SK-N-SH (cell line): Measurements from ENCODE around the gene LGALS14. TPM values are rescaled to one million over a fixed set of nuclear protein-coding genes. Genes with fewer than 3 reads are reported as not detected.

Source experiments
- CTCF ChIA-PET: fragments of 300-600, 350-600 bp; formaldehyde crosslinking; extraction: SDS; loops from one replicate; lab custom pipeline; 2021; lab: Yijun Ruan, JAX
- POLR2A ChIA-PET: fragments of 350-600 bp; sonication (Branson Sonifier 250); formaldehyde crosslinking; extraction: SDS; loops from one replicate; lab custom pipeline; 2020; ENCODE audit warnings: antibody characterized with exemption, inconsistent platforms; lab: Yijun Ruan, JAX
- DNase-seq: peaks from one replicate; pipeline ENCODE4 v3.0.0; 2012
- H2AFZ ChIP-seq: fragments of 200-600 bp; sonication (generic); 2 replicates; pipeline ENCODE4 v1.8.1; 2016; ENCODE audit warnings: antibody characterized with exemption, mild to moderate bottlenecking, low read depth
- H3F3A ChIP-seq: fragments of 200-600 bp; sonication (generic); replicated peaks from 2 replicates; pipeline ENCODE3; 2016; ENCODE audit warnings: antibody characterized with exemption, mild to moderate bottlenecking; ENCODE audit not compliant: insufficient read depth
- H3K27ac ChIP-seq, 2 experiments: fragments of 200-500 bp in 1 of 2; fragments of 200-600 bp in 1 of 2; sonication (Bioruptor generic) in 1 of 2; sonication (generic), shearing (Covaris generic) in 1 of 2; 2 replicates each; pipeline versions ENCODE4 v1.5.1 to v1.6.1; 2014 to 2016; ENCODE audit warnings: low read depth in 2 of 2, inconsistent platforms in 1 of 2, low read length in 1 of 2, mild to moderate bottlenecking in 1 of 2, mixed read lengths in 1 of 2
- H3K27me3 ChIP-seq: fragments of 200-600 bp; sonication (generic), shearing (Covaris generic); 2 replicates; pipeline ENCODE4 v1.6.1; 2016; ENCODE audit warnings: mixed run types; ENCODE audit not compliant: insufficient read depth
- H3K36me3 ChIP-seq, 2 experiments: fragments of 200-500 bp in 1 of 2; fragments of 200-600 bp in 1 of 2; sonication (Bioruptor generic) in 1 of 2; sonication (generic) in 1 of 2; replicated peaks in 1 of 2; 2 replicates each; pipeline versions ENCODE3 to v1.5.1; 2014 to 2016; ENCODE audit warnings: low read length in 1 of 2, mild to moderate bottlenecking in 1 of 2; ENCODE audit not compliant: insufficient read depth in 2 of 2, control insufficient read depth in 1 of 2
- H3K4me1 ChIP-seq, 2 experiments: fragments of 200-500 bp in 1 of 2; fragments of 200-600 bp in 1 of 2; sonication (Bioruptor generic) in 1 of 2; sonication (generic), shearing (Covaris generic) in 1 of 2; 2 replicates each; pipeline versions ENCODE4 v1.5.1 to v1.6.1; 2014 to 2016; ENCODE audit warnings: low read depth in 1 of 2, low read length in 1 of 2, mixed run types in 1 of 2; ENCODE audit not compliant: insufficient read depth in 2 of 2, control insufficient read depth in 1 of 2
- H3K4me2 ChIP-seq: fragments of 200-600 bp; sonication (generic), shearing (Covaris generic); 2 replicates; pipeline ENCODE4 v1.6.1; 2017; ENCODE audit warnings: mixed run types
- H3K4me3 ChIP-seq, 2 experiments: fragments of 200-500 bp in 1 of 2; fragments of 200-600 bp in 1 of 2; sonication (Bioruptor generic) in 1 of 2; sonication (generic), shearing (Covaris generic) in 1 of 2; 2 replicates each; pipeline versions ENCODE4 v1.5.1 to v1.8.1; 2014 to 2016; ENCODE audit warnings: low read depth in 2 of 2, inconsistent platforms in 1 of 2, low read length in 1 of 2, mild to moderate bottlenecking in 1 of 2, mixed read lengths in 1 of 2, moderate library complexity in 1 of 2
- H3K79me2 ChIP-seq: fragments of 200-600 bp; sonication (generic); 2 replicates; pipeline ENCODE4 v1.8.1; 2017; ENCODE audit warnings: mild to moderate bottlenecking; ENCODE audit not compliant: insufficient read depth
- H3K9ac ChIP-seq: fragments of 200-600 bp; sonication (generic); 2 replicates; pipeline ENCODE4 v1.6.1; 2017; ENCODE audit warnings: mixed run types
- H3K9me2 ChIP-seq: fragments of 200-600 bp; sonication (generic); 2 replicates; pipeline ENCODE4 v1.6.1; 2017; ENCODE audit warnings: mixed run types
- H3K9me3 ChIP-seq: fragments of 200-600 bp; sonication (generic); 2 replicates; pipeline ENCODE4 v1.6.1; 2017; ENCODE audit warnings: mixed run types, mild to moderate bottlenecking, moderate library complexity
- H4K20me1 ChIP-seq: fragments of 200-600 bp; sonication (generic); 2 replicates; pipeline ENCODE4 v1.6.1; 2017; ENCODE audit warnings: mild to moderate bottlenecking, mixed run types; ENCODE audit not compliant: insufficient read depth
- EP300 ChIP-seq, 2 experiments: IDR thresholded peaks; 2 replicates each; pipeline versions ENCODE4 v1.4.0 to v1.6.1; 2012; ENCODE audit warnings: borderline replicate concordance in 1 of 2, low read depth in 1 of 2, low read length in 1 of 2
- EZH2phosphoT487 ChIP-seq: fragments of 200-600 bp; sonication (generic); IDR thresholded peaks from 2 replicates; pipeline ENCODE4 v1.6.1; 2017; ENCODE audit warnings: low read depth, mixed run types, mild to moderate bottlenecking, antibody characterized with exemption, moderate library complexity, borderline replicate concordance
- FOXJ3 ChIP-seq: sonication (generic); formaldehyde crosslinking; IDR thresholded peaks from 2 replicates; pipeline ENCODE4 v1.5.1; 2020; ENCODE audit warnings: mild to moderate bottlenecking, missing genetic modification reagents
- GABPA ChIP-seq: IDR thresholded peaks from 2 replicates; pipeline ENCODE4 v1.4.0; 2012; ENCODE audit warnings: low read depth, mild to moderate bottlenecking
- GATA2 ChIP-seq: sonication (generic); formaldehyde crosslinking; IDR thresholded peaks from 2 replicates; pipeline ENCODE4 v1.5.0; 2020; ENCODE audit warnings: mild to moderate bottlenecking, missing genetic modification reagents
- MXI1 ChIP-seq: IDR thresholded peaks from 2 replicates; pipeline ENCODE4 v1.6.1; 2012; ENCODE audit warnings: mild to moderate bottlenecking, low read depth, low read length, improper control_type of control experiment
- POLR2AphosphoS5 ChIP-seq: IDR thresholded peaks from 2 replicates; pipeline ENCODE4 v1.6.1; 2012; ENCODE audit warnings: low read depth, low read length
- RFX5 ChIP-seq: IDR thresholded peaks from 2 replicates; pipeline ENCODE4 v1.6.1; 2012; ENCODE audit warnings: mild to moderate bottlenecking, improper control_type of control experiment, low read length
- SIN3A ChIP-seq: IDR thresholded peaks from 2 replicates; pipeline ENCODE4 v1.6.1; 2012; ENCODE audit warnings: low read depth, mild to moderate bottlenecking, low read length, moderate library complexity, borderline replicate concordance
- TAF1 ChIP-seq: IDR thresholded peaks from 2 replicates; pipeline ENCODE4 v1.6.1; 2012; ENCODE audit warnings: low read depth, mild to moderate bottlenecking, low read length, moderate library complexity, borderline replicate concordance
- TEAD4 ChIP-seq: IDR thresholded peaks from 2 replicates; pipeline ENCODE4 v1.4.0; 2012; ENCODE audit warnings: mild to moderate bottlenecking, borderline replicate concordance; ENCODE audit not compliant: insufficient read depth
- USF1 ChIP-seq: IDR thresholded peaks from 2 replicates; pipeline ENCODE4 v1.4.0; 2012; ENCODE audit warnings: low read depth, borderline replicate concordance
- WGBS: methylation state at CpG from one replicate; pipeline ENCODE4 v1.1.6; 2017; ENCODE audit warnings: low lambda C conversion rate; 5-methylcytosine and 5-hydroxymethylcytosine counted together
- polyA plus RNA-seq, 3 experiments: library from polyadenylated mRNA; depleted of rRNA; stranded (reverse); fragments of >200 nt; gene quantifications; 2 replicates each; pipeline ENCODE4 v1.2.3, GENCODE V29; 2012

Gene LGALS14
- polyA plus RNA-seq, 1 of the 3 experiments (the other 2 are of a cell fraction): not detected

- no peak for TF ChIP-seq MXI1
- no peak for TF ChIP-seq POLR2AphosphoS5
- TF ChIP-seq RFX5: no peak
- TF ChIP-seq GABPA: no peak
- no peak for TF ChIP-seq EP300 (IDR thresholded peaks at IDR 0.05; ENCODE audit: borderline replicate concordance in 1 of 2, low read depth in 1 of 2, low read length in 1 of 2)
- TF ChIP-seq USF1: no peak
- TF ChIP-seq GATA2 (CRISPR knock-in tag): no peak
- TF ChIP-seq TEAD4: no peak
- TF ChIP-seq FOXJ3 (CRISPR knock-in tag): no peak
- no peak for TF ChIP-seq EZH2phosphoT487
- TF ChIP-seq SIN3A: no peak
- TF ChIP-seq, all 33 proteins: peak for 0
- ChIA-PET POLR2A (no interaction called here), CTCF (no interaction called here)
- no peak overlapping the region for H3K9ac ChIP-seq
- H4K20me1 ChIP-seq: no peaks in the 10 kb centered on the region
- H2AFZ ChIP-seq: no peak overlapping the region
- no peak overlapping the region for H3K4me2 ChIP-seq
- H3K9me3 ChIP-seq: no peaks in the 10 kb centered on the region
- no peaks in the 10 kb centered on the region for H3K4me1 ChIP-seq
- no peaks in the 10 kb centered on the region; the same call in 1 of the 2 replicates for H3K27me3 ChIP-seq
- no peak for DNase-seq
- H3F3A ChIP-seq: no peaks in the 10 kb centered on the region
- no peaks in the 10 kb centered on the region for H3K9me2 ChIP-seq
- H3K79me2 ChIP-seq: no peaks in the 10 kb centered on the region
- H3K27ac ChIP-seq: no peak overlapping the region
- H3K4me3 ChIP-seq: no peak overlapping the region
- H3K36me3 ChIP-seq: no peaks in the 10 kb centered on the region
These were observed 21.7 kb downstream of the LGALS14 start for GRCh38 chr19:39725995-39726394.

GRCh38 chr19:39727070-39727800 is 23.0 kb downstream of the LGALS14 start:
- no peak for TF ChIP-seq SIN3A
- no peak for TF ChIP-seq TAF1
- Histone ChIP-seq H3K4me3 (no peak overlapping the region), H3K4me1 (no peaks in the 10 kb centered on the region), H4K20me1 (no peaks in the 10 kb centered on the region), H3K9ac (no peak overlapping the region), H3K9me3 (no peaks in the 10 kb centered on the region), H3F3A (no peaks in the 10 kb centered on the region), H3K36me3 (no peaks in the 10 kb centered on the region), H3K4me2 (no peak overlapping the region), H3K27ac (no peak overlapping the region), H3K79me2 (no peaks in the 10 kb centered on the region), H2AFZ (no peak overlapping the region), H3K27me3 (no peaks in the 10 kb centered on the region; the same call in 1 of the 2 replicates), H3K9me2 (no peaks in the 10 kb centered on the region)
- WGBS: 11% methylated on average over 10 of the region's 10 CpGs
- POLR2A ChIA-PET: no interaction called here
- CTCF ChIA-PET: no interaction called here
- DNase-seq: no peak
